AG10803 (cell line): ENCODE results near the gene MLIP.
"Not testable (repeated sequence)": the region's sequence is repeated elsewhere in the genome, so short reads cannot be mapped to it uniquely, and the experiment has no call there.

Experiments used
- DNase-seq: peaks from one replicate; pipeline ENCODE4 v3.0.0; 2010; ENCODE audit warnings: low read depth
- H3K4me3 ChIP-seq: 2 replicates; pipeline ENCODE4 v1.5.1; 2011; ENCODE audit warnings: mild to moderate bottlenecking, low read length, control low read depth
- CTCF ChIP-seq: conservative IDR thresholded peaks from 2 replicates; pipeline ENCODE4 v1.5.1; 2011; ENCODE audit warnings: mild to moderate bottlenecking, low read length, control low read depth, inconsistent platforms

MLIP gene

GRCh38 chr6:54238396-54238795 is 127.2 kb downstream of the MLIP start:
- TF ChIP-seq CTCF: no peak
- no peak overlapping the region for H3K4me3 ChIP-seq
- DNase-seq: peak; percentile 88

- no peak for TF ChIP-seq CTCF
- H3K4me3 ChIP-seq: no peak overlapping the region
- DNase-seq: no peak
These were observed 132.5 kb downstream of the MLIP start for GRCh38 chr6:54243699-54244098.

- no peak overlapping the region for H3K4me3 ChIP-seq
- peak; percentile 33 for DNase-seq
- peak; percentile 76 for TF ChIP-seq CTCF
These were observed 133.2 kb downstream of the MLIP start for GRCh38 chr6:54244430-54244829.

- no peak overlapping the region for H3K4me3 ChIP-seq
- DNase-seq: no peak
- no peak for TF ChIP-seq CTCF
These were observed 134.0 kb downstream of the MLIP start for GRCh38 chr6:54245265-54245664.

GRCh38 chr6:54248319-54248718 is 137.1 kb downstream of the MLIP start:
- no peak for DNase-seq
- H3K4me3 ChIP-seq: no peak overlapping the region
- no peak for TF ChIP-seq CTCF

GRCh38 chr6:54248994-54249393 is 137.8 kb downstream of the MLIP start:
- H3K4me3 ChIP-seq: no peak overlapping the region
- no peak for TF ChIP-seq CTCF
- DNase-seq: no peak

GRCh38 chr6:54249812-54250211 is 138.6 kb downstream of the MLIP start:
- not testable (repeated sequence) for DNase-seq, H3K4me3 ChIP-seq

GRCh38 chr6:54252496-54252895 is 141.3 kb downstream of the MLIP start:
- no peak for DNase-seq
- no peak overlapping the region for H3K4me3 ChIP-seq
- TF ChIP-seq CTCF: no peak
